Peyer's patch (tissue), 4 donors: ENCODE results near the gene SRPK2.

Source experiments
- POLR2A ChIP-seq, 2 donors: fragments of 450-650 bp; IDR thresholded peaks; one replicate each; pipeline ENCODE4 v1.5.1; 2017; ENCODE audit warnings: antibody characterized with exemption in 2 of 2, mild to moderate bottlenecking in 2 of 2, moderate library complexity in 2 of 2
- TF ChIP-seq, protein P1 (sequence below), 6 experiments: fragments of 450-650 bp in 4 of 6; fragments of 200-600 bp in 2 of 6; sonication (generic) in 1 of 6; IDR thresholded peaks; one replicate each; pipeline ENCODE4 v1.5.1; 2017 to 2019; ENCODE audit warnings: antibody characterized with exemption in 6 of 6, mild to moderate bottlenecking in 3 of 6, moderate library complexity in 1 of 6

DNA sequence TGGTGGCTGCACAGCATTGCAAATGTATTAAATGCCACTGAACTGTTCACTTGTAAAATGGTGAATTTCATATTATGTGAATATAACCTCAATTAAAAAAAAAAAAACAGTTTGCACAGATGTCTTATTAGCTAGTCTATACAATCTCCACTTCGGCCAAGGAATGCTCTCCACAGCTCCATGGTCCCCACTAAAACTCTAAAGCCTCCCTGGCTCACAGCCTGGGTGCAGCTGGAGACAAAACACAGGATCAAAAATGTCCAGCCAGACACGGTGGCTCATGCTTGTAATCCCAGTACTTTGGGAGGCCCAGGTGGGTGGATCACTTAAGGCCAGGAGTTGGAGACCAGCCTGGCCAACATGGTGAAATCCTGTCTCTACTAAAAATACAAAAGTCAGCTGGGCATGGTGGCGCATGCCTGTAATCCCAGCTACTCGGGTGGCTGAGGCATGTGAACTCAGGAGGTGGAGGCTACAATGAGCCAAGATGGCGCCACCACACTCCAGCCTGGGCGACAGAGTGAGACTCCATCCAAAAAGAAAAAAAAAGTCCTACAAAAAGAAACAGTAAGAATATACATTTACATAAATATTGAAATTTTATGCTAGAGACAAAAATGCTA, 66.0 kb downstream of the SRPK2 start:
- TF ChIP-seq, protein P1, sequence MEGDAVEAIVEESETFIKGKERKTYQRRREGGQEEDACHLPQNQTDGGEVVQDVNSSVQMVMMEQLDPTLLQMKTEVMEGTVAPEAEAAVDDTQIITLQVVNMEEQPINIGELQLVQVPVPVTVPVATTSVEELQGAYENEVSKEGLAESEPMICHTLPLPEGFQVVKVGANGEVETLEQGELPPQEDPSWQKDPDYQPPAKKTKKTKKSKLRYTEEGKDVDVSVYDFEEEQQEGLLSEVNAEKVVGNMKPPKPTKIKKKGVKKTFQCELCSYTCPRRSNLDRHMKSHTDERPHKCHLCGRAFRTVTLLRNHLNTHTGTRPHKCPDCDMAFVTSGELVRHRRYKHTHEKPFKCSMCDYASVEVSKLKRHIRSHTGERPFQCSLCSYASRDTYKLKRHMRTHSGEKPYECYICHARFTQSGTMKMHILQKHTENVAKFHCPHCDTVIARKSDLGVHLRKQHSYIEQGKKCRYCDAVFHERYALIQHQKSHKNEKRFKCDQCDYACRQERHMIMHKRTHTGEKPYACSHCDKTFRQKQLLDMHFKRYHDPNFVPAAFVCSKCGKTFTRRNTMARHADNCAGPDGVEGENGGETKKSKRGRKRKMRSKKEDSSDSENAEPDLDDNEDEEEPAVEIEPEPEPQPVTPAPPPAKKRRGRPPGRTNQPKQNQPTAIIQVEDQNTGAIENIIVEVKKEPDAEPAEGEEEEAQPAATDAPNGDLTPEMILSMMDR (IDR thresholded peaks at IDR 0.05), result no peak
- TF ChIP-seq POLR2A (IDR thresholded peaks at IDR 0.05), result no peak
